ENCODE results near the gene VOPP1.
A peak's percentile ranks its signal among the peaks of the same experiment; 100 is the strongest.
"Not testable (repeated sequence)": the region's sequence is repeated elsewhere in the genome, so short reads cannot be mapped to it uniquely, and the experiment has no call there.

The VOPP1 gene

GRCh38 chr7:55488216-55488615 is 84.1 kb downstream of the VOPP1 start:
- no peak for DNase-seq

GRCh38 chr7:55486991-55487390 is 85.3 kb downstream of the VOPP1 start:
- DNase-seq: no peak

GRCh38 chr7:55486192-55486590 is 86.1 kb downstream of the VOPP1 start:
- DNase-seq: no peak

- no peak for DNase-seq
Observed at GRCh38 chr7:55485501-55486191, 86.7 kb downstream of the VOPP1 start.

GRCh38 chr7:55484834-55485233 is 87.5 kb downstream of the VOPP1 start:
- no peak for DNase-seq

- no peak for DNase-seq
Observed at GRCh38 chr7:55484241-55484640, 88.1 kb downstream of the VOPP1 start.

GRCh38 chr7:55483046-55483445 is 89.3 kb downstream of the VOPP1 start:
- no peak for DNase-seq

GRCh38 chr7:55481155-55481554 is 91.1 kb downstream of the VOPP1 start:
- DNase-seq: no peak

GRCh38 chr7:55478700-55479099 is 93.6 kb downstream of the VOPP1 start:
- no peak for DNase-seq

GRCh38 chr7:55477781-55478374 is 94.4 kb downstream of the VOPP1 start:
- DNase-seq: no peak

- DNase-seq: no peak
Observed at GRCh38 chr7:55476852-55477780, 95.2 kb downstream of the VOPP1 start.

- DNase-seq: peak in 10 of 14 donors; percentile 39 to 84 (median 58)
Observed at GRCh38 chr7:55475855-55476803, 96.2 kb downstream of the VOPP1 start.

- DNase-seq: no peak
Observed at GRCh38 chr7:55474944-55475854, 97.1 kb downstream of the VOPP1 start.

GRCh38 chr7:55473932-55474331 is 98.4 kb downstream of the VOPP1 start:
- no peak for DNase-seq

- DNase-seq: no peak
Observed at GRCh38 chr7:55472928-55473725, 99.2 kb downstream of the VOPP1 start.

GRCh38 chr7:55472406-55472805 is 99.9 kb downstream of the VOPP1 start:
- DNase-seq: not testable (repeated sequence)

- DNase-seq: not testable (repeated sequence)
Observed at GRCh38 chr7:55471594-55471993, 100.7 kb downstream of the VOPP1 start.

- DNase-seq: no peak
Observed at GRCh38 chr7:55470261-55470660, 102.0 kb downstream of the VOPP1 start.

GRCh38 chr7:55469721-55470120 is 102.6 kb downstream of the VOPP1 start:
- DNase-seq: peak in 1 of 14 donors; percentile 5

GRCh38 chr7:55469271-55469681 is 103.0 kb downstream of the VOPP1 start:
- DNase-seq: no peak
